Ishikawa (cell line): ENCODE measurements around the gene RNF111.

ENCODE experiments used
- CREB1 ChIP-seq: IDR thresholded peaks from 2 replicates; pipeline ENCODE4 v1.6.1; 2012; ENCODE audit warnings: low read depth
- EP300 ChIP-seq: IDR thresholded peaks from 2 replicates; pipeline ENCODE4 v1.6.1; 2012; ENCODE audit warnings: borderline replicate concordance
- NFIC ChIP-seq: IDR thresholded peaks from 2 replicates; pipeline ENCODE4 v1.6.1; 2012
- TAF1 ChIP-seq: IDR thresholded peaks from 2 replicates; pipeline ENCODE4 v1.6.1; 2012; ENCODE audit warnings: low read depth, mild to moderate bottlenecking
- TF ChIP-seq, protein P1 (sequence below): IDR thresholded peaks from 2 replicates; pipeline ENCODE4 v1.6.1; 2012

DNA sequence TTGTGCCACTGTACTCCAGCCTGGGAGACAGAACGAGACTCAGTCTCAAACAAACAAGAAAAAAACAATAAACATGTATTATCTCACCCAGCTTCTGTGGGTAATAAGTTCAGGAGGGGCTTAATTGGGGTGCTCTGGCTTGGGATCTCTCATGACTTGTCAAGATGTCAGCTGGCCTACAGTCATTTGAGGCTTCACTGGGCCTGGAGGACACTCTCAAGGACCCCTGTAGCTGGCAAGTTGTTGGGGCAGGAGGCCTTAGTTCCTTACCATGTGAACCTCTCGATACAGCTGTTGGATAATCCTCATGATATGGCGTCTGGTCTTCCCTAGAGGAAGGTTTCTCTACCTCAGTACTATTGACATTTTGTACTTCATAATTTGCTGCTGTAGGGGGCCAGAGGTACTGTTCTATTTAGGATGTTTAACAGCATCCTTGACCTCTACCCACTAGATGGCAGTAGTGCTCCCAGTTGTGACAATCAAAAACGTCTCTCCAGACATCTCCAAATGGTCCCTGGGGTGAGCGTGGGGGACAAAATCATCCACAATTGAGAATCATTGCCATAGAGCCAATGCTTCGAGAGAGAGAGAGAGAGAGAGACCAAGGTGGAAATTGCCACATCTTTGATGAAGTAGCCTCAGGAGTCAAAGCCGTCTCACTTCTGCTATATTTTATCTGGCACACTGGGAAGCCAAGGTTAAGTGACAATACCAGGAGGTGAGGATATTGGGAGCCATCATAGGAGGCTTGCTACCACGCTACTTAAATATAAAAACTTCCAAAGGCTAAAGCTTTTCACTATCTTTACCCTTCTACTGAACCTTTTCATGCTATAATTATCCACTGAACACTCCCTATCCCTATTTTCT, 30.1 kb upstream of the RNF111 start:
- TF ChIP-seq TAF1 = no peak
- no peak for TF ChIP-seq NFIC
- TF ChIP-seq, protein P1, sequence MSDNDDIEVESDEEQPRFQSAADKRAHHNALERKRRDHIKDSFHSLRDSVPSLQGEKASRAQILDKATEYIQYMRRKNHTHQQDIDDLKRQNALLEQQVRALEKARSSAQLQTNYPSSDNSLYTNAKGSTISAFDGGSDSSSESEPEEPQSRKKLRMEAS = no peak
- TF ChIP-seq EP300 = no peak
- TF ChIP-seq CREB1 = no peak
